Stomach (tissue), 4 donors: ENCODE data around the gene SEMA4D.

ENCODE experiments used
- POLR2AphosphoS5 ChIP-seq, 3 donors: sonication (generic); formaldehyde crosslinking; IDR thresholded peaks; one replicate each; pipeline ENCODE4 v1.6.1; 2016; ENCODE audit warnings: antibody characterized with exemption in 3 of 3
- TF ChIP-seq, protein P1 (sequence below), 7 experiments: fragments of 450-650 bp in 4 of 7; fragments of 200-600 bp in 3 of 7; sonication (generic) in 3 of 7; IDR thresholded peaks; one replicate each; pipeline ENCODE4 v1.5.1; 2016 to 2019; ENCODE audit warnings: antibody characterized with exemption in 7 of 7, control low read depth in 2 of 7, mild to moderate bottlenecking in 1 of 7

DNA sequence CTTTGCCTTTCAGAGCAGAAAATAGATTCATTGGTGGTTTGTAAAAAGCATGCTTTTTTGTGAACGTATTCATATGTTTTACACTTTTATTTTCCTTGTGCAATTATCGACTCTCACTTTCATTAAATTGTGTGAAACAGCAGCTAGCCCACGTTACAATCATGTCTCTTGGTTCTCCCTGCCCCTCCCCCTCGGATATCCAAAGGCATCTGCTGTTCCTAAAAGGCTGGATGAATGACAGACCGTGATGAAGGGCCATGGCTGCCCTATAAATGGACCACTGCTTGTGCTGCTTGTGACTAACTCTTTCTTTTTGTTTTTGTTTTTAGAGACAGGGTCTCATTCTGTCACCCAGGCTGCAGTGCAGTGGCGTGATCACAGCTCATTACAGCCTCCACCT lies 17.0 kb upstream of the SEMA4D start:
- TF ChIP-seq, protein P1, sequence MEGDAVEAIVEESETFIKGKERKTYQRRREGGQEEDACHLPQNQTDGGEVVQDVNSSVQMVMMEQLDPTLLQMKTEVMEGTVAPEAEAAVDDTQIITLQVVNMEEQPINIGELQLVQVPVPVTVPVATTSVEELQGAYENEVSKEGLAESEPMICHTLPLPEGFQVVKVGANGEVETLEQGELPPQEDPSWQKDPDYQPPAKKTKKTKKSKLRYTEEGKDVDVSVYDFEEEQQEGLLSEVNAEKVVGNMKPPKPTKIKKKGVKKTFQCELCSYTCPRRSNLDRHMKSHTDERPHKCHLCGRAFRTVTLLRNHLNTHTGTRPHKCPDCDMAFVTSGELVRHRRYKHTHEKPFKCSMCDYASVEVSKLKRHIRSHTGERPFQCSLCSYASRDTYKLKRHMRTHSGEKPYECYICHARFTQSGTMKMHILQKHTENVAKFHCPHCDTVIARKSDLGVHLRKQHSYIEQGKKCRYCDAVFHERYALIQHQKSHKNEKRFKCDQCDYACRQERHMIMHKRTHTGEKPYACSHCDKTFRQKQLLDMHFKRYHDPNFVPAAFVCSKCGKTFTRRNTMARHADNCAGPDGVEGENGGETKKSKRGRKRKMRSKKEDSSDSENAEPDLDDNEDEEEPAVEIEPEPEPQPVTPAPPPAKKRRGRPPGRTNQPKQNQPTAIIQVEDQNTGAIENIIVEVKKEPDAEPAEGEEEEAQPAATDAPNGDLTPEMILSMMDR (IDR thresholded peaks at IDR 0.05): no peak
- no peak for TF ChIP-seq POLR2AphosphoS5 (IDR thresholded peaks at IDR 0.05)
